Common myeloid progenitor, CD34-positive (primary cell): ENCODE measurements around the gene UBQLN4.

ENCODE experiments used
- CTCF ChIA-PET: fragments of 350-600 bp; sonication (Branson Sonifier 250); formaldehyde crosslinking; loops from one replicate; lab custom pipeline; 2021; ENCODE audit warnings: antibody characterized with exemption; lab: Charles Lee
- POLR2A ChIA-PET: fragments of 350-600 bp; sonication (Branson Sonifier 250); formaldehyde crosslinking; loops from one replicate; lab custom pipeline; 2021; ENCODE audit warnings: antibody characterized with exemption; lab: Charles Lee
- DNase-seq, 3 donors: peaks; one replicate each; pipeline versions ENCODE4 v3.0.0 to v3.0.0-alpha.2; 2013
- H3K27ac ChIP-seq, 2 experiments: 1 replicate in 1 of 2; 2 replicates in 1 of 2; pipeline ENCODE4 v1.7.0; 2013; ENCODE audit warnings: inconsistent platforms in 2 of 2, low read length in 2 of 2, mild to moderate bottlenecking in 2 of 2, low read depth in 1 of 2, moderate library complexity in 1 of 2; ENCODE audit not compliant: severe bottlenecking in 2 of 2, insufficient read depth in 1 of 2, poor library complexity in 1 of 2
- H3K27me3 ChIP-seq, 5 experiments: replicated peaks in 2 of 5; 1 replicate in 3 of 5; 2 replicates in 2 of 5; pipeline versions ENCODE4 v1.6.1 to v1.7.0; 2013; ENCODE audit warnings: low read length in 4 of 5, mild to moderate bottlenecking in 2 of 5, moderate library complexity in 2 of 5, inconsistent platforms in 1 of 5; ENCODE audit not compliant: insufficient read depth in 5 of 5, control insufficient read depth in 4 of 5
- H3K36me3 ChIP-seq, 4 experiments: 1 replicate in 2 of 4; 2 replicates in 2 of 4; pipeline versions ENCODE4 v1.6.1 to v1.7.0; 2013; ENCODE audit warnings: low read length in 3 of 4, control low read depth in 1 of 4, mild to moderate bottlenecking in 1 of 4; ENCODE audit not compliant: control insufficient read depth in 4 of 4, insufficient read depth in 4 of 4
- H3K4me1 ChIP-seq, 4 experiments: 1 replicate in 3 of 4; 2 replicates in 1 of 4; pipeline versions ENCODE4 v1.6.1 to v1.7.1; 2013; ENCODE audit warnings: low read length in 3 of 4, mild to moderate bottlenecking in 3 of 4, control low read depth in 1 of 4, inconsistent platforms in 1 of 4, moderate library complexity in 1 of 4; ENCODE audit not compliant: control insufficient read depth in 4 of 4, insufficient read depth in 4 of 4; ENCODE audit errors: control extremely low read depth in 1 of 4
- H3K4me3 ChIP-seq, 7 experiments: 1 replicate in 4 of 7; 2 replicates in 3 of 7; pipeline versions ENCODE4 v1.5.1 to v1.7.0; 2013; ENCODE audit warnings: mild to moderate bottlenecking in 7 of 7, low read length in 6 of 7, moderate library complexity in 6 of 7, inconsistent platforms in 2 of 7, low read depth in 2 of 7, control low read depth in 1 of 7; ENCODE audit not compliant: insufficient read depth in 4 of 7, control insufficient read depth in 1 of 7; ENCODE audit errors: extremely low read depth in 1 of 7
- H3K9me3 ChIP-seq, 5 experiments: 1 replicate in 4 of 5; 2 replicates in 1 of 5; pipeline versions ENCODE4 v1.6.1 to v1.7.1; 2013; ENCODE audit warnings: low read length in 4 of 5, mild to moderate bottlenecking in 2 of 5, inconsistent platforms in 1 of 5, low read depth in 1 of 5, moderate library complexity in 1 of 5; ENCODE audit not compliant: control insufficient read depth in 4 of 5, insufficient read depth in 2 of 5; ENCODE audit errors: control extremely low read depth in 1 of 5
- WGBS: methylation state at CpG from one replicate; pipeline ENCODE4 v1.1.5; 2013; ENCODE audit not compliant: insufficient coverage; 5-methylcytosine and 5-hydroxymethylcytosine counted together

The UBQLN4 gene

GRCh38 chr1:156076609-156077429 lies 23.2 kb upstream of the UBQLN4 start:
- ChIA-PET POLR2A (no interaction called here), CTCF (interaction anchor here (1.7 to 2.6 kb wide), 2 partner anchors 11 to 13 kb away, joined by 4 to 12 read pairs; no protein-coding TSS in a partner anchor)
- Histone ChIP-seq H3K36me3 (peaks cover 0 to 8% (median 0%) of the 10 kb centered on the region in 4 experiments), H3K4me1 (peaks cover 0 to 36% (median 25%) of the 10 kb centered on the region in 4 experiments), H3K9me3 (no peaks in the 10 kb centered on the region), H3K27me3 (no peaks in the 10 kb centered on the region), H3K27ac (no peak overlapping the region), H3K4me3 (peak overlapping the region in 4 of 7 experiments; percentile 42 to 73 (median 60))
- WGBS, result 34% methylated on average over 55 of the region's 73 CpGs
- peak in 2 of 3 donors; percentile 48 to 58 for DNase-seq

- Histone ChIP-seq H3K9me3 (no peaks in the 10 kb centered on the region), H3K4me1 (peaks cover 0 to 27% (median 18%) of the 10 kb centered on the region in 4 experiments), H3K36me3 (peaks cover 0 to 8% (median 0%) of the 10 kb centered on the region in 4 experiments), H3K27ac (no peak overlapping the region), H3K27me3 (no peaks in the 10 kb centered on the region), H3K4me3 (peak overlapping the region in 2 of 7 experiments; percentile 68 to 73)
- ChIA-PET CTCF (interaction anchor here (0.9 to 2.6 kb wide), 4 partner anchors 10 to 50 kb away, joined by 3 to 12 read pairs (median 4); no protein-coding TSS in a partner anchor), POLR2A (interaction anchor here (0.6 kb wide), 1 partner anchor 123 kb away, joined by 3 read pairs; no protein-coding TSS in a partner anchor)
- DNase-seq, result no peak
- 100% methylated on average over 1 of the region's 4 CpGs for WGBS
Measured at GRCh38 chr1:156075775-156076204, 22.2 kb upstream of the UBQLN4 start.

- Histone ChIP-seq H3K9me3 (no peaks in the 10 kb centered on the region), H3K27me3 (no peaks in the 10 kb centered on the region), H3K27ac (no peak overlapping the region), H3K4me3 (no peak overlapping the region), H3K4me1 (peaks cover 0 to 23% (median 18%) of the 10 kb centered on the region in 4 experiments), H3K36me3 (peaks cover 0 to 8% (median 0%) of the 10 kb centered on the region in 4 experiments)
- ChIA-PET CTCF (interaction anchor here (0.9 to 2.6 kb wide), 5 partner anchors 9 to 49 kb away, joined by 3 to 12 read pairs (median 3); no protein-coding TSS in a partner anchor), POLR2A (interaction anchor here (0.6 to 0.7 kb wide), 2 partner anchors 124 to 280 kb away, joined by 3 read pairs; no protein-coding TSS in a partner anchor)
- WGBS, result no CpG with 5 or more reads among the region's 3 CpGs
- DNase-seq, result no peak
Measured at GRCh38 chr1:156075162-156075561, 21.6 kb upstream of the UBQLN4 start.

- H3K4me3 ChIP-seq, result no peak overlapping the region
- CTCF ChIA-PET, result interaction anchor here (1.0 to 2.6 kb wide), 3 partner anchors 8 to 49 kb away, joined by 3 to 12 read pairs (median 3); no protein-coding TSS in a partner anchor
- POLR2A ChIA-PET, result interaction anchor here (0.7 kb wide), 1 partner anchor 281 kb away, joined by 3 read pairs; no protein-coding TSS in a partner anchor
Measured at GRCh38 chr1:156074661-156075060, 21.1 kb upstream of the UBQLN4 start.

GRCh38 chr1:156073740-156074139 lies 20.1 kb upstream of the UBQLN4 start:
- H3K9me3 ChIP-seq, result no peaks in the 10 kb centered on the region
- WGBS, result no CpG with 5 or more reads among the region's 5 CpGs
- no peaks in the 10 kb centered on the region for H3K27me3 ChIP-seq
- peaks cover 0 to 29% (median 22%) of the 10 kb centered on the region in 4 experiments for H3K4me1 ChIP-seq
- CTCF ChIA-PET, result interaction anchor here (0.6 to 1.4 kb wide), 5 partner anchors 9 to 393 kb away, joined by 3 to 4 read pairs (median 4); no protein-coding TSS in a partner anchor
- H3K36me3 ChIP-seq, result peaks cover 0 to 8% (median 0%) of the 10 kb centered on the region in 4 experiments
- H3K27ac ChIP-seq, result no peak overlapping the region
- no peak for DNase-seq
- POLR2A ChIA-PET, result no interaction called here
- H3K4me3 ChIP-seq, result no peak overlapping the region

More at GRCh38 chr1:156074661-156075060, 21.1 kb upstream of the UBQLN4 start:
- DNase-seq, result no peak
- Histone ChIP-seq H3K27ac (no peak overlapping the region), H3K9me3 (no peaks in the 10 kb centered on the region), H3K27me3 (no peaks in the 10 kb centered on the region), H3K36me3 (peaks cover 0 to 8% (median 0%) of the 10 kb centered on the region in 4 experiments), H3K4me1 (peaks cover 0 to 28% (median 20%) of the 10 kb centered on the region in 4 experiments)
- 89% methylated on average over 1 of the region's 8 CpGs for WGBS

GRCh38 chr1:156073110-156073687 lies 19.6 kb upstream of the UBQLN4 start:
- Histone ChIP-seq H3K9me3 (no peaks in the 10 kb centered on the region), H3K4me1 (peaks cover 0 to 29% (median 22%) of the 10 kb centered on the region in 4 experiments), H3K36me3 (peaks cover 0 to 8% (median 0%) of the 10 kb centered on the region in 4 experiments), H3K4me3 (no peak overlapping the region), H3K27me3 (no peaks in the 10 kb centered on the region), H3K27ac (no peak overlapping the region)
- POLR2A ChIA-PET, result no interaction called here
- CTCF ChIA-PET, result interaction anchor here (0.6 to 1.4 kb wide), 5 partner anchors 8 to 393 kb away, joined by 3 to 4 read pairs (median 4); no protein-coding TSS in a partner anchor
- DNase-seq, result no peak
- WGBS, result 0% methylated on average over 1 of the region's 1 CpG
